Measurements from ENCODE around the gene DRC1. TPM values are rescaled to one million over a fixed set of nuclear protein-coding genes. Genes with fewer than 3 reads are reported as not detected.

DRC1 gene
- total RNA-seq, 1 experiment from 2014 or later: not detected

DNA sequence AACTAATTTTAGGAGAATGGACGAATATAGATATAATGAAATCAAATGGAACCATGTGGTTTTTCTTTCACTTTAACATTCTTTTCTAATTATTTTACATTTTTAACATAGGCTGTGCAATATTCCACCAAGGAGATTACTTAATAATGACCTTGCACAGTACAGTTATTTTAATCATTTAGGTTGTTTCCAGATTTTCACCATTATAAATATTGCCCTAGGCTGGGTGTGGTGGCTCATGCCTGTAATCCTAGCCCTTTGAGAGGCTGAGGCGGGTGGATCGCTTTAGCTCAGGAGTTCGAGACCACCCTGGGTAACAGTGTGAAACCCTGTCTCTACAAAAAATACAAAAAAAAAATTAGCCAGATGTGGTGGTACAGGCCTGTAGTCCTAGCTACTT lies 14.5 kb upstream of the DRC1 start:
- H3K9me3 Mint-ChIP-seq: no peaks in the 10 kb centered on the region
- Histone ChIP-seq H3K56ac (ENCODE audit: insufficient read length, low read depth, low read length) (no peak overlapping the region), H3K79me2 (ENCODE audit: insufficient read depth, low read length) (no peaks in the 10 kb centered on the region), H3K9ac (ENCODE audit: extremely low read depth, insufficient read length, low read length) (no peak overlapping the region), H3K79me1 (ENCODE audit: insufficient read depth, low read depth, low read length, poor library complexity, severe bottlenecking) (no peaks in the 10 kb centered on the region), H2AFZ (ENCODE audit: low read length) (no peak overlapping the region), H4K20me1 (ENCODE audit: control insufficient read depth, insufficient read depth, insufficient read length) (no peaks in the 10 kb centered on the region), H3K4me2 (ENCODE audit: insufficient read depth, insufficient read length, low read length) (no peak overlapping the region), H3K18ac (ENCODE audit: insufficient read length, low read depth, low read length) (no peak overlapping the region), H3K4ac (ENCODE audit: low read depth, low read length) (no peak overlapping the region), H3T11ph (ENCODE audit: low read length) (no peak overlapping the region), H2BK15ac (ENCODE audit: low read depth, low read length) (no peak overlapping the region), H3K14ac (ENCODE audit: insufficient read depth, low read length) (no peak overlapping the region), H3K9me3 (ENCODE audit: control insufficient read depth, low read depth, low read length) (no peaks in the 10 kb centered on the region), H2BK12ac (ENCODE audit: insufficient read length, low read depth, low read length) (no peak overlapping the region), H2BK20ac (ENCODE audit: low read depth, low read length, poor library complexity, severe bottlenecking) (no peak overlapping the region), H3K23me2 (ENCODE audit: insufficient read length, low read depth, low read length, poor library complexity, severe bottlenecking) (no peaks in the 10 kb centered on the region), H4K5ac (ENCODE audit: insufficient read length, low read depth, low read length) (no peak overlapping the region), H3K27me3 (ENCODE audit: insufficient read depth, low read length) (no peaks in the 10 kb centered on the region), H2BK5ac (ENCODE audit: insufficient read length, low read length) (no peak overlapping the region), H4K91ac (ENCODE audit: insufficient read length, low read depth, low read length) (no peak overlapping the region), H3K4me1 (ENCODE audit: insufficient read depth, low read length) (no peaks in the 10 kb centered on the region), H4K8ac (replicated peaks; ENCODE audit: insufficient read length, low read depth, low read length) (no peak overlapping the region), H2BK120ac (ENCODE audit: low read depth, low read length, poor library complexity, severe bottlenecking) (no peak overlapping the region), H2AK5ac (ENCODE audit: insufficient read length, low read length) (no peak overlapping the region), H3K23ac (ENCODE audit: insufficient read length, low read depth, low read length) (no peak overlapping the region), H3K27ac (ENCODE audit: insufficient read length, low read depth, low read length) (no peak overlapping the region)
- TF ChIP-seq, protein P1, sequence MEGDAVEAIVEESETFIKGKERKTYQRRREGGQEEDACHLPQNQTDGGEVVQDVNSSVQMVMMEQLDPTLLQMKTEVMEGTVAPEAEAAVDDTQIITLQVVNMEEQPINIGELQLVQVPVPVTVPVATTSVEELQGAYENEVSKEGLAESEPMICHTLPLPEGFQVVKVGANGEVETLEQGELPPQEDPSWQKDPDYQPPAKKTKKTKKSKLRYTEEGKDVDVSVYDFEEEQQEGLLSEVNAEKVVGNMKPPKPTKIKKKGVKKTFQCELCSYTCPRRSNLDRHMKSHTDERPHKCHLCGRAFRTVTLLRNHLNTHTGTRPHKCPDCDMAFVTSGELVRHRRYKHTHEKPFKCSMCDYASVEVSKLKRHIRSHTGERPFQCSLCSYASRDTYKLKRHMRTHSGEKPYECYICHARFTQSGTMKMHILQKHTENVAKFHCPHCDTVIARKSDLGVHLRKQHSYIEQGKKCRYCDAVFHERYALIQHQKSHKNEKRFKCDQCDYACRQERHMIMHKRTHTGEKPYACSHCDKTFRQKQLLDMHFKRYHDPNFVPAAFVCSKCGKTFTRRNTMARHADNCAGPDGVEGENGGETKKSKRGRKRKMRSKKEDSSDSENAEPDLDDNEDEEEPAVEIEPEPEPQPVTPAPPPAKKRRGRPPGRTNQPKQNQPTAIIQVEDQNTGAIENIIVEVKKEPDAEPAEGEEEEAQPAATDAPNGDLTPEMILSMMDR (conservative IDR thresholded peaks at IDR 0.05): no peak
- DNase-seq: no peak
- H3K4me3 Mint-ChIP-seq: no peak overlapping the region
- no peaks in the 10 kb centered on the region for H3K27me3 Mint-ChIP-seq (ENCODE audit: low read depth)
- peaks cover 3 to 43% (median 27%) of the 10 kb centered on the region in 3 experiments; a peak in 6 of 7 replicates for H3K36me3 Mint-ChIP-seq (ENCODE audit: insufficient read depth in 1 of 3, low read depth in 3 of 3)
- H3K27ac Mint-ChIP-seq: no peak overlapping the region; a peak in 1 of 7 replicates
- no peaks in the 10 kb centered on the region for H3K4me1 Mint-ChIP-seq
- WGBS (ENCODE audit: extremely low coverage, insufficient read length, low lambda C conversion rate): no CpG with 5 or more reads among the region's 4 CpGs
